ENCODE measurements around the gene OTOP2.

Gene OTOP2

DNA sequence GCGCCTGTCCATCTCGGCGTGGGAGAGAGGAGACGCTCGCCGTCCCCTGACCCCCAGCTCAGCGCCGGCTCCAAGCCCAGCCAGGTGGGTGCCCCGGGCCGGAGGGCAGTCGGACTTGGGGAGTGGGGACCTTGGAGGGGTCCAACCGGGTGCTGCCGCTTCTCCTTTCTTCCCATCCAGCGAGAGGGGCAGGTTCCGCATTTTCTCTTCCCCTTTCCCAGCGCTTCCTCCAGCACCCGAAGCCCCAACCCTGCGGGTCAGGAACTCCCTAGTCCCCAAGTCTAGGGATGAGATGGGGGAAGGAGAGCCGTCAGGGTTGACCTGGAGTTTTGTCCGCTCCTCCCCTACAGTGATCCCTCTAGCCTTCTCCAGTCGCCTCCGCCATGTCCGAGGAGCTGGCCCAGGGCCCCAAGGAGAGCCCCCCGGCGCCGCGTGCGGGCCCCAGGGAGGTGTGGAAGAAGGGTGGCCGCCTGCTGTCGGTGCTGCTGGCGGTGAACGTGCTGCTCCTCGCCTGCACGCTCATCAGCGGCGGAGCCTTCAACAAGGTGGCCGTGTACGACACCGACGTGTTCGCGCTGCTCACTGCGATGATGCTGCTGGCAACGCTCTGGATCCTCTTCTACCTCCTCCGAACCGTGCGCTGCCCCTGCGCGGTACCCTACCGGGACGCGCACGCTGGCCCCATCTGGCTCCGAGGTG, at the start of gene OTOP2:
Gene OTOP2 (plus strand): TSS at position 24 of the 699 bp plus-strand sequence. CDS start 360 bp downstream, at position 384.
- DNase-seq, result peak; percentile 70

DNA sequence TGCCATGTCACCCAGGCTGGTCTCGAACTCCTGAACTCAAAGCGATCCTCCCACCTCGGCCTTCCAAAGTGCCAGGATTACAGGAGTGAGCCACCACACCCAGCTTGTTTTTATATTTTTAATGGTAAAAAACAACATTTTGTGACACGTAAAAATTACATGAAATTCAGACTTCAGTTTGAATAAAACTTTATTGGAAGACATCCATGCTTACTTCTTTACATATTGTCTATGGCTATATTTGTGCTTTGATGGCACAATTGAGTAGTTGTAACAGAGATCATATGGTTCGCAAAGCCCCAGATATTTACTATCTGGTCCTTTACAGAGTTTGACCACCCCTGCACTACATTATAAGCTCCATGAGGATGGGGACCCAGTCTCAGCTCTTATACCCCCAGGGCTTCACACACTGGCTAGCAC, 49.4 kb upstream of the OTOP2 start:
- DNase-seq, result no peak

- DNase-seq, result no peak
These were observed 48.7 kb upstream of the OTOP2 start for GRCh38 chr17:74875155-74875976.

DNA sequence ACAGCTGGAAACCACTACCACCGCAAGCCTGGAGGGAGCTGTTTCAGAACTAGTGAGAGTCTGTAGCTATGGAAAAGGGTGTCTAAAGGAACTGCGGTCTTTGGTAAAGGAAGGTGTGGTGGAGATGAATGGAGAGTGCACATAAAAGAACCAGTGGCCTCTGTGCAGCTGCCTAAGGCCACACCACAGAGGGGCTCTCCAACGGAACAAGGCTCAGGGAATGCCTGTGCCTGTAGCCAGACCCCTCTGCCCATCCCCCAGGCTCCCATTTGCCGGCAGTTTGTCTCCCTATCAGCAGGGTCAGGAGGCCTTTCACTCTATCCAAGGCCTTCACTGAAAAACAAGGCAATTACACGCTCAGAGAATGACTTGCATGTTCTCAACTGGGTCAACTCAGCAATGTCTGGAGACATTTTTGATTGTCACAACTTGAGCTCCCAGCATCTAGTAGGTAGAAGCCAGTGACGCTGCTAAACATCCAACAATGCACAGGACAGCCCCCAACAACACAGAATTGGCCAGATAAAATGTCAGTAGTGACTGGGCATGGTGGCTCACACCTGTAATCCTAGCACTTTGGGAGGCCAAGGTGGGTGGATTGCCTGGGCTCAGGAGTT, 48.0 kb upstream of the OTOP2 start:
- DNase-seq, result no peak

GRCh38 chr17:74877592-74878548, 46.2 kb upstream of the OTOP2 start:
- no peak for DNase-seq

GRCh38 chr17:74878658-74879057, 45.4 kb upstream of the OTOP2 start:
- DNase-seq, result no peak

DNA sequence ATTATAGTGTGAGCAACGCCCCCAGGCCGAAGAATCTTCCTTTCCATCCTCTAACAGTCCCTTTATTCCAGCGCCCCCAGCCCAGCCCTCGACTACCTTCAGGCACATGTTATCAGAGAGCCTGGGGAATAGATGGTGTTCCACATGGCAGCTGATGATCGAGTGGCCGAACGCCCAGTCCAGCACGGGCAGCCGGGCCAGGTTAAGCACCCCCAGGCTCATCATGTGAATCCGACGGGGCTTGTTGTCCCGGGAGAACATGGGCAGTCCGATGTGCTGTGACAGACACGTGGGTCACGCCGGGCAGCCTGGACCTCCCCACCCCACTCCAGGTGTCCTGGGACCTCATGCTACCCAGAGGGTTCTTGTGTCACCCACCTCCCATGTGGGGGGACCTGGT, 44.8 kb upstream of the OTOP2 start:
- DNase-seq, result no peak

DNA sequence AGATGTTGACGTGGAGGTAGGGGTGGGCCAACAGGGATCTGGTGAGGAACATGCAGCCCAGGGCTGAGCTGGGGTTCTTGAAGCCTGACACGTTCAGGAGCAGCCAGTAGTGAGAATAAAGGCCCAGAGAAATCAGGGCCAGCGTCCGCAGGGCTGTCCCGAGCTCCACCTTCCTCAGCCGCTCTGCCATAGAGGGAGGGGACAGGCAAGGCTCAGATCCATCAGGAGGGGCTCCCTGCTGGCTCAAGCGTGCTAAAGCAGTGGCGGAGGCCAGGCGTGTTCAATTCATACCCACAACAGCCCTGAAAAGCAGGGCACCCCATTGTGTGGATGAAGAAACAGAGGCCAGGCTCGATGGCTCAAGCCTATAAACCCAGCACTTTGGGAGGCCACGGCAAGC, 43.0 kb upstream of the OTOP2 start:
- DNase-seq, result no peak

DNA sequence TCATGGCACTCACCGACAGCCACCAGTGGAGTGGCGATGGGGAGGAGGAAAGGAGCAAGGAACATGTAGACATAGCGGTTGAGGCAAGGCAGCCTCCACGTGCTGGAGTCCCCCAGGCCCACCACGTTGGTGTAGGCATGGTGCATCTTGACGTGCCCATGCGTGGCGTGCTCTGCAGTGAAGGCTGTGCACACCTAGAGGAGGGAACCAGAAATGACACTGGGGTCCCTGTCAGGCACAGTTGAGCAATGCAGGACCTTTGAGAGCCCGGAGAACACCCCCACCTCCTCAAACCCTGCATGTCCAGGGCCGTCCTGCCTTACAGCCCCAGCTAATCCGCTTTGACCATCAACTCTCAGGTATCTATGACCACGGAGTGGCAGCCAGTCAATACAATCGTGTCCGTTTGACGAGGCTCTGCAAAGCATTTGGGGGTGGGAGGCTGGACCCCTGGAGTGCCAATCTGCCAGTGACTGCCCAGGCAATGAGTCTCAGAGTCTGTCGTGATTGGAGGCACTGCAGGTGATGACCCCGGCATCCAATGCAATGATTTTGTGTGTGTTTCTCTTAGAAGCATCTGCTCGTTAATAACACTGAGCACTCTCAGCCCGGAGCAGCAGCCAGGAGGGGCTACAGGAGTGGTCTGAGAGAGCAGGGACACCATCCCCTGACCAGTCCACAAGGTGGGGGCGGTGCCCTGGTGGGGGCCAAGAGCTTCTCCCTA, 41.4 kb upstream of the OTOP2 start:
- no peak for DNase-seq

- peak; percentile 75 for DNase-seq
These were observed 40.8 kb upstream of the OTOP2 start for GRCh38 chr17:74883241-74883745.

DNA sequence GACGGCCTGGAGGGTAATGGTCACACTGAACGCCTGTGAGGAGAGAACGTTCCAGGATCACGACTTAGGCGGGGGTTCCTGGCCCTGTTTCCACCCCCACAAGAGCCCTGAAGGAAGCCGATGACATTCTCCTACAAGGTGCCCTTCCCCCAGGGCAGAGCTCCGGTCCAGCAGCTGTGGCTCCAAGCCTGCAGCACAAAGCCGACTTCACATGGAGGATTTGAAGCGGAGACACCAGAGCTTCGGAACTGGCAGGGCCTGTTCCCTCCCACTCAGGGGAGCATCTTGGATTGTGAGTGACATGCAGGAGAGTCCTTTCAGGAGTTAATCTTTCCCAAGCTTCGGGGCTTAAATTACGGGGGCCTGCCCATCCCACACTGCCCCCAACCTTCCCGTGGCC, 35.6 kb upstream of the OTOP2 start:
- DNase-seq, result no peak

GRCh38 chr17:74890554-74890953, 33.5 kb upstream of the OTOP2 start:
- no peak for DNase-seq

DNA sequence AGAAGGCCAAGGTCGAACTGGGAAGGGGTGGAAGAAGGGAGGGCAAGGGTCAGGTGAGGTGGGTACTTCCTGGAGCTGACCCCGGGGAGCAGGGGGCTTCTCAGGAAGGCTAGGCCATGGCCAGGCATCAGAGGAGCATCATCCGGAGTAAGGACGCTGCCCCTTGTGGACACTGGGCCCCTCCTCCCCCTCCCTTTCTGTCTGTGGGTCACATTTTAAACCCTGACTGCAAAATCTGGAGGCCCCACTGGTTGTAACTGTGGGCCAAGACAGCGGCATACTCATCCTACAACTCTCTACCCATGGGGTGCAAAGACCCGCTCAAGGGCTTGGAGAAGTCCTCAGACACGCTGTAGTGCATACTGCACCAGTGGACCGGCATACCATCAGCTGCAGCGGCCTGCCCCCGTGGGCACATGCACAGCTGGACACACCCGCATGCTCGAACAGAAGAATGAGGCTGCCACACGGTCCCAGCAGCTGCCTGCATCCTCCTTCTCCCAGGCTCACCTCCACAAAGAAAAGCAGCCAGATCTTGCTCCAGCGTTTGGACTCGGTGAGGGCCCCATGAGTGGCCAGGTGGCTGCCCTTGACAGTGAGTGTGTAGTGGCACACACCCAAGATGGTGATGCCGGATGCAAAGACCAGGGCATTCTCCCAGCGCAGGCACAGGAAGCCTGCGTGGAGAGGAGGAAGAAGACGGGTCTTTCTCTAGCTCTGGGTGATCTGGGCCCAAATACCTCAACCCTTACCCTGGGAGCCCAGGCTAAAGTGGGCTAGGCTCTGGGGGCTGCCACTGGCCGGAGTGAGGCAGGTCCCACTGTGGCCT, 31.8 kb upstream of the OTOP2 start:
- no peak for DNase-seq

GRCh38 chr17:74892974-74893911, 30.8 kb upstream of the OTOP2 start, which contains the start of gene FADS6:
FADS6 (minus strand) TSS chr17:74893633; CDS start chr17:74893595, 38 bp downstream.
- DNase-seq, result no peak

DNA sequence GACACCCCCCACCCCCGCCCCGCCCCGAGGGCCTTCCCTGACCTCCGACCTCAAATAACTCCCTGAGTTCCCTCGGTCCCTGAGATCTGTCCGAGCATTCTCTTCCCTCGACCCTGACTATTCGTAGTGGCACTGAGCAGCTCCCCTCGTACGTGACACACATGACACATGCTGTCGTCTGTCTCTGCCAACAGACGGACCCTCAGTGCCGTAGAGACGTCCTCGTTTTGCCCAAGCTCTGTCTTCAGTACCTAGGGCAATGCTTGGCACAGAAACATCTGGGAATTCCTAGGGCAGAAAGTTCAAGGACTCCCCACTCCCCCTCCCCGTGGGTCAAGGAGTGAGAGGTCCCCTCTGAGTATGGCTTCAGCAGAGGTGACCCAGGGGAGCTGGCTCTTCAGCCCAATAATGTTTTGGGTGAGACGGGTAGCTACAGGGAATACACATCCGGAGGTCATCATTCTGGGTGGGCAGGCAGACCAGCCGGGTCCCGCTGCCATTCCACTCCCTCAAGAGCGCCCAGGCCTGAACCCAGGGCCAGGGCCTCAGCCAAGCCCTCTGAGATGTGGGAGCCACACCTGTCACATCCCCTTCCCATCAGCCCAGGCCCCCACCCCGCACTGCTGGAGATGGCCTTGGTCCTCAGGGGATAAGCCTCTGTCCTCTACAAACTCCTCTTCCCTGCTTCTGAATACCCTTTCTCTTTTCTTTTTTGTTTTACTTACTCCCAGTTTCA, 30.0 kb upstream of the OTOP2 start:
- DNase-seq, result no peak

- no peak for DNase-seq
These were observed 25.6 kb upstream of the OTOP2 start for GRCh38 chr17:74898376-74898946.

GRCh38 chr17:74900208-74900607, 23.9 kb upstream of the OTOP2 start:
- DNase-seq, result no peak

Data from suppressor macrophage treated with lipopolysaccharide for 4 hours (primary cell).